Neural cell (in vitro differentiated cells): ENCODE data around the gene BCAR3. TPM values are rescaled to one million over a fixed set of nuclear protein-coding genes. Genes with fewer than 3 reads are reported as not detected.

Experiments used
- H2AFZ ChIP-seq: fragments of 200-600, 300-800 bp; sonication (generic), shearing (Covaris generic); 2 replicates; pipeline ENCODE4 v1.6.0; 2014; ENCODE audit warnings: low read depth, mild to moderate bottlenecking, antibody characterized with exemption, low read length, moderate library complexity
- H3F3A ChIP-seq: fragments of 200-600 bp; shearing (Covaris generic); 2 replicates; pipeline ENCODE4 v1.6.1; 2016; ENCODE audit warnings: mild to moderate bottlenecking, moderate library complexity, mixed read lengths, antibody characterized with exemption, low read length; ENCODE audit not compliant: insufficient read depth, poor library complexity, severe bottlenecking
- H3K27ac ChIP-seq: fragments of 200-600, 300-800 bp; sonication (generic), shearing (Covaris generic); 2 replicates; pipeline ENCODE4 v1.5.1; 2014; ENCODE audit warnings: mild to moderate bottlenecking, low read length, moderate library complexity
- H3K27me3 ChIP-seq: fragments of 300-800, 200-600 bp; sonication (generic), shearing (Covaris generic); 2 replicates; pipeline ENCODE4 v1.6.0; 2014; ENCODE audit warnings: mild to moderate bottlenecking, low read depth, low read length, moderate library complexity; ENCODE audit not compliant: insufficient read depth
- H3K36me3 ChIP-seq: fragments of 300-800, 200-600 bp; sonication (generic), shearing (Covaris generic); 2 replicates; pipeline ENCODE4 v1.5.1; 2014; ENCODE audit warnings: mild to moderate bottlenecking, antibody characterized with exemption, low read length, moderate library complexity; ENCODE audit not compliant: insufficient read depth
- H3K4me2 ChIP-seq: fragments of 300-800, 200-600 bp; sonication (generic), shearing (Covaris generic); 2 replicates; pipeline ENCODE4 v1.6.0; 2014; ENCODE audit warnings: mild to moderate bottlenecking, low read length
- H3K4me3 ChIP-seq: fragments of 300-800, 200-600 bp; sonication (generic), shearing (Covaris generic); 2 replicates; pipeline ENCODE4 v1.5.1; 2014; ENCODE audit warnings: mild to moderate bottlenecking, low read length, moderate library complexity
- H3K79me2 ChIP-seq: fragments of 200-600 bp; shearing (Covaris generic); replicated peaks from 2 replicates; pipeline ENCODE4 v1.6.0; 2014; ENCODE audit warnings: mild to moderate bottlenecking, low read length, moderate library complexity; ENCODE audit not compliant: insufficient read depth
- H3K9ac ChIP-seq: fragments of 300-800, 200-600 bp; sonication (generic), shearing (Covaris generic); 2 replicates; pipeline ENCODE4 v1.6.1; 2016; ENCODE audit warnings: mild to moderate bottlenecking, low read length, mixed read lengths
- H3K9me2 ChIP-seq: fragments of 200-600 bp; shearing (Covaris generic); 2 replicates; pipeline ENCODE4 v1.6.1; 2016; ENCODE audit warnings: mild to moderate bottlenecking, low read length, mixed read lengths; ENCODE audit not compliant: insufficient read depth
- H3K9me3 ChIP-seq: fragments of 200-600, 300-800 bp; sonication (generic), shearing (Covaris generic); 2 replicates; pipeline ENCODE4 v1.6.1; 2016; ENCODE audit warnings: mild to moderate bottlenecking, mixed run types, low read length, moderate library complexity, mixed read lengths
- H4K20me1 ChIP-seq: fragments of 200-600 bp; shearing (Covaris generic); 2 replicates; pipeline ENCODE4 v1.6.1; 2016; ENCODE audit warnings: mild to moderate bottlenecking, mixed run types; ENCODE audit not compliant: insufficient read depth
- CTCF ChIP-seq: fragments of 450-650 bp; IDR thresholded peaks from 2 replicates; pipeline ENCODE4 v1.5.1; 2014; ENCODE audit warnings: antibody characterized with exemption, mild to moderate bottlenecking, moderate library complexity; ENCODE audit not compliant: poor library complexity, severe bottlenecking
- EP300 ChIP-seq: fragments of 450-650 bp; conservative IDR thresholded peaks from 2 replicates; pipeline ENCODE4 v1.6.1; 2014; ENCODE audit warnings: antibody characterized with exemption, mild to moderate bottlenecking, moderate library complexity; ENCODE audit not compliant: poor library complexity, severe bottlenecking
- EZH2 ChIP-seq: fragments of 200-600, 300-800 bp; shearing (Covaris generic), sonication (generic); IDR thresholded peaks from 2 replicates; pipeline ENCODE4 v1.6.1; 2014; ENCODE audit warnings: antibody characterized with exemption, low read length, borderline replicate concordance, mild to moderate bottlenecking; ENCODE audit not compliant: insufficient read depth, poor library complexity, severe bottlenecking
- MXI1 ChIP-seq: fragments of 450-650 bp; conservative IDR thresholded peaks from 2 replicates; pipeline ENCODE4 v1.6.1; 2014; ENCODE audit warnings: antibody characterized with exemption, mild to moderate bottlenecking; ENCODE audit not compliant: poor library complexity, severe bottlenecking
- POLR2AphosphoS5 ChIP-seq: IDR thresholded peaks from 2 replicates; pipeline ENCODE4 v1.6.1; 2012
- RAD21 ChIP-seq: fragments of 450-650 bp; conservative IDR thresholded peaks from 2 replicates; pipeline ENCODE4 v1.6.1; 2014; ENCODE audit warnings: antibody characterized with exemption, mild to moderate bottlenecking, moderate library complexity
- REST ChIP-seq: IDR thresholded peaks from 2 replicates; pipeline ENCODE4 v1.6.1; 2012; ENCODE audit warnings: borderline replicate concordance
- SMC3 ChIP-seq: fragments of 450-650 bp; conservative IDR thresholded peaks from 2 replicates; pipeline ENCODE4 v1.6.1; 2014; ENCODE audit warnings: antibody characterized with exemption, mild to moderate bottlenecking, moderate library complexity; ENCODE audit not compliant: poor library complexity
- TAF1 ChIP-seq: IDR thresholded peaks from 2 replicates; pipeline ENCODE4 v1.6.1; 2012; ENCODE audit warnings: low read depth
- polyA plus RNA-seq: library from polyadenylated mRNA; depleted of rRNA; stranded (reverse); fragments of >200 nt; gene quantifications from 2 replicates; pipeline ENCODE4 v1.2.3, GENCODE V29; 2014

BCAR3 gene
- polyA plus RNA-seq, 1 donor from 2014 or later, result 2.5 TPM

- no peak overlapping the region for H3K9ac ChIP-seq
- H3K9me3 ChIP-seq, result no peaks in the 10 kb centered on the region
- no peaks in the 10 kb centered on the region for H3K9me2 ChIP-seq
- TF ChIP-seq MXI1 (no peak), TAF1 (no peak), RAD21 (no peak)
- H4K20me1 ChIP-seq, result no peaks in the 10 kb centered on the region
- H2AFZ ChIP-seq, result no peak overlapping the region
- no peak overlapping the region for H3K4me3 ChIP-seq
- H3K36me3 ChIP-seq, result no peaks in the 10 kb centered on the region
- no peaks in the 10 kb centered on the region for H3K79me2 ChIP-seq
- no peaks in the 10 kb centered on the region for H3K27me3 ChIP-seq
- H3K27ac ChIP-seq, result no peak overlapping the region
- H3F3A ChIP-seq, result no peaks in the 10 kb centered on the region
- H3K4me2 ChIP-seq, result no peak overlapping the region
Observed at GRCh38 chr1:93631626-93632365, 49.8 kb downstream of the BCAR3 start.

DNA sequence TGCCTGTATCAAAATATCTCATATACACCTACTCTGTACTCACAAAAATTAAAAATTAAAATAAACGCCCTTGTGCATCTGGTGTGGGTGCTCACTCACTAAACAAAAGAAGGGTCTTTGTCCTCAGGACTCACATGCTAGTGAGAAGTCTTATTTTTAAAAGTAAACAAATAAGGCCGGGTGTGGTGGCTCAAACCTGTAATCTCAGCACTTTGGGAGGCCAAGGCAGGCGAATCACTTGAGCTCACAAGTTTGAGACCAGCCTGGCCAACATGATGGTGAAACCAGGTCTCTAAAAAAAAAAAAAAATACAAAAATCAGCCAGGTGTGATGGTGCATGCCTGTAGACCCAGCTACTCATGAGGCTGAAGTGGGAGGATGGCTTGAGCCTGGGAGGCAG is 51.5 kb downstream of the BCAR3 start:
- Histone ChIP-seq H3K9me2 (no peaks in the 10 kb centered on the region), H3K27ac (no peak overlapping the region), H3K4me3 (no peak overlapping the region), H4K20me1 (no peaks in the 10 kb centered on the region), H3K36me3 (no peaks in the 10 kb centered on the region), H3K27me3 (no peaks in the 10 kb centered on the region), H3K9ac (no peak overlapping the region), H3K79me2 (no peaks in the 10 kb centered on the region), H3K9me3 (no peaks in the 10 kb centered on the region), H3K4me2 (no peak overlapping the region), H3F3A (no peaks in the 10 kb centered on the region), H2AFZ (no peak overlapping the region)
- TF ChIP-seq EZH2 (no peak), REST (no peak), POLR2AphosphoS5 (no peak), RAD21 (no peak), EP300 (no peak), SMC3 (no peak), TAF1 (no peak)

DNA sequence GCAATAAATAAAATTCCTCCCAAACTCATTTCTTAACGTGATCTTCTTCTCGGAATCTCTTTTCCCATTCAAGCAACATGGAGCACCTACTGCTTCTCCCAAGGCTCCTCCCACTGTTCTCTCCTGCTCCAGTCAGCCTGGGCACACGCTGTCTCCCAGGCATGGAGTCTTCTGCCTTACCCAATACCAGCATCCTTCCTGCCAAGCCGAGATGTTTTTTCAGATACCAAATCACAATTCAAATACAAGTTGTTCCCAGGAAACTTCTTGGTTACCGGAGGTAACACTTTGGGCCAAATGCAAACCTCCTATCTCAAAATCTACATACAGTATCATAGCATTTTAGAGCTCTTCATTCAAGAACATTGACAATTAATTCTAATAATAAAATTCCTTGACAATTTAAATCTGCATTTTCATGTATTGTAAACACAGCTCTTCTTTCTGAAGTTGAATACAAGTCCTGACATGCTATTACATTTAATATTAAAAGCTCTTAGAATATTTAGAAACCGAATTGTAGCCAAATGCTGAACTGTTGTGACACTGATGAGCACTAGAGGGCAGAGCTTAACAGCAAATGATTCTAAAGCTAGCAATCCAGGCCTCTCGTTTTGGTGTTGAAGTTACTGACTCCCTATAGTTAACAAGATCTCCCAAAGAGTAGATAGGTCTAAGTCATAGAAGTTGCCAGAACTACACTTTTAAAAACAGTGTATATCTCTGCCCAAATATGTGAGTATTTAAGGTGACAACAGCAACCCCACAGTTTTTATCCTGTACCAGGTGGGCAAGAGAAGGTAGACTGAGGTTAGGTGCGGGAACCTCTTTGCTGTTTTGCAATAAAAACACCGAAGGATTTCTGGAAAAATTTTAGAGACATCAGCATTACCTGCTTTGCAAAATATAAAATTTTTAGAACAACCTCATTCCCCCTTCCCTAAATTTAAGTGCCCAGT is 52.3 kb downstream of the BCAR3 start:
- Histone ChIP-seq H3F3A (no peaks in the 10 kb centered on the region), H3K4me3 (no peak overlapping the region), H3K9me3 (no peaks in the 10 kb centered on the region), H2AFZ (no peak overlapping the region), H3K27me3 (no peaks in the 10 kb centered on the region), H3K9me2 (no peaks in the 10 kb centered on the region), H4K20me1 (no peaks in the 10 kb centered on the region), H3K79me2 (no peaks in the 10 kb centered on the region), H3K27ac (no peak overlapping the region), H3K9ac (no peak overlapping the region), H3K4me2 (no peak overlapping the region), H3K36me3 (no peaks in the 10 kb centered on the region)
- peak; percentile 94 for TF ChIP-seq CTCF
- peak; percentile 98 for TF ChIP-seq SMC3
- no peak for TF ChIP-seq MXI1
- TF ChIP-seq RAD21, result peak; percentile 96
